Heart right ventricle (tissue), 16 donors: ENCODE results near the gene SPEG. TPM values are rescaled to one million over a fixed set of nuclear protein-coding genes. Genes with fewer than 3 reads are reported as not detected.

Experiments
- ATAC-seq, 8 donors: fragments of 200-7000 bp; cut with Tn5 transposase; one replicate each; pipeline ENCODE4 v1.9.1; 2020; ENCODE audit warnings: mild to moderate bottlenecking in 8 of 8, moderate library complexity in 8 of 8, moderate number of reproducible peaks in 1 of 8
- DNase-seq, 2 donors: peaks; one replicate each; pipeline ENCODE4 v3.0.0-alpha.2; 2020
- H3K27ac ChIP-seq, 10 donors: fragments of 200-600 bp; sonication (generic) in 2 of 10; one replicate each; pipeline versions ENCODE4 v1.5.0 to v1.8.0; 2020 to 2022; ENCODE audit warnings: mild to moderate bottlenecking in 3 of 10
- H3K27me3 ChIP-seq, 7 donors: fragments of 200-600 bp; one replicate each; pipeline ENCODE4 v1.8.0; 2021 to 2022; ENCODE audit warnings: mild to moderate bottlenecking in 2 of 7
- H3K36me3 ChIP-seq, 9 donors: fragments of 200-600 bp; sonication (generic) in 1 of 9; one replicate each; pipeline versions ENCODE4 v1.5.0 to v1.8.0; 2020 to 2022; ENCODE audit warnings: mild to moderate bottlenecking in 2 of 9
- H3K4me1 ChIP-seq, 9 donors: fragments of 200-600 bp; sonication (generic) in 1 of 9; one replicate each; pipeline versions ENCODE4 v1.5.0 to v1.8.0; 2020 to 2022; ENCODE audit warnings: mild to moderate bottlenecking in 4 of 9
- H3K4me3 ChIP-seq, 10 donors: fragments of 200-600 bp; sonication (generic) in 2 of 10; one replicate each; pipeline versions ENCODE4 v1.5.0 to v1.8.0; 2020 to 2022; ENCODE audit warnings: mild to moderate bottlenecking in 7 of 10, moderate library complexity in 2 of 10
- H3K9me3 ChIP-seq, 11 donors: fragments of 200-600 bp in 10 of 11; sonication (generic) in 2 of 11; one replicate each; pipeline versions ENCODE4 v1.5.0 to v1.8.0; 2013 to 2022; ENCODE audit warnings: mild to moderate bottlenecking in 2 of 11, control low read depth in 1 of 11, moderate library complexity in 1 of 11
- CTCF ChIP-seq, 9 donors: fragments of 200-600 bp; sonication (generic) in 2 of 9; IDR thresholded peaks; one replicate each; pipeline versions ENCODE4 v1.5.0 to v1.8.0; 2021 to 2022; ENCODE audit warnings: antibody characterized with exemption in 9 of 9, mild to moderate bottlenecking in 5 of 9, moderate library complexity in 1 of 9
- WGBS, 2 donors: extraction: QIAGEN DNeasy Blood & Tissue Kit; methylation state at CpG; one replicate each; pipeline ENCODE4 v1.1.7; 2013; ENCODE audit warnings: inconsistent platforms in 1 of 2; 5-methylcytosine and 5-hydroxymethylcytosine counted together
- intact Hi-C, 10 donors: fragments of 100-400 bp; cut with DNase I; formaldehyde crosslinking; loops; one replicate each; pipeline versions ENCODE4 v1.11.1 to v1.14.2; 2022
- polyA plus RNA-seq, 2 donors: library from polyadenylated mRNA; stranded (reverse); fragments of 200-250 nt; gene quantifications; one replicate each; pipeline ENCODE4 v1.2.3, GENCODE V29; 2013
- total RNA-seq, 10 donors: library from RNA; stranded (reverse); fragmentation: NEBNext Ultra II Directional in 3 of 10; extraction: Animal tissue kit (Norgen Biotek cat#: 25700) in 3 of 10; gene quantifications; one replicate each; pipeline versions ENCODE4 v1.2.1 to v1.2.4, GENCODE V29; 2021 to 2023
- donor health status: Arrhythmogenic right ventricular cardiomyopathy.
- donor health status: ischemic (EF 13 %, LVEDD 7.1; RV severe dilation, severe dysfunction).
- donor health status: healthy with polysubstance abuse.
- donor health status: DM: no; HTN: yes; CAD: no.
- donor health status: DM: no; HTN: no; CAD: no.
- donor health status: ischemic (EF 25% LVEDD 6.9; RV normal size, moderate dysfunction).
- donor health status: ischemic (EF 25% LVEDD 5.7; RV mildly dilated, moderate dysfunction).
- donor health status: healthy.
- donor health status: DM: yes; HTN: yes; CAD: no.
- donor health status: Ischemic cardiomyopathy.
- donor health status: ischemic (EF 35%, LVEDD 5.7; RV mildly dilated, moderate dysfunction).
- donor health status: nonischemic (EF 11% LVEDD 7.7; RV severe dilation, severe dysfunction).
- donor health status: DM: yes; HTN: yes; CAD: no.
- donor health status: PGD.
- donor health status: ischemic (EF 29% LVEDD 5.4; RV normal size, mild dysfunction).
- donor health status: nonischemic (EF 23%, LVEDD 6.1; RV moderate dilation, normal function).

The SPEG gene
- total and polyA plus RNA-seq, 12 donors, result 62.9 to 151 (median 120) TPM

DNA sequence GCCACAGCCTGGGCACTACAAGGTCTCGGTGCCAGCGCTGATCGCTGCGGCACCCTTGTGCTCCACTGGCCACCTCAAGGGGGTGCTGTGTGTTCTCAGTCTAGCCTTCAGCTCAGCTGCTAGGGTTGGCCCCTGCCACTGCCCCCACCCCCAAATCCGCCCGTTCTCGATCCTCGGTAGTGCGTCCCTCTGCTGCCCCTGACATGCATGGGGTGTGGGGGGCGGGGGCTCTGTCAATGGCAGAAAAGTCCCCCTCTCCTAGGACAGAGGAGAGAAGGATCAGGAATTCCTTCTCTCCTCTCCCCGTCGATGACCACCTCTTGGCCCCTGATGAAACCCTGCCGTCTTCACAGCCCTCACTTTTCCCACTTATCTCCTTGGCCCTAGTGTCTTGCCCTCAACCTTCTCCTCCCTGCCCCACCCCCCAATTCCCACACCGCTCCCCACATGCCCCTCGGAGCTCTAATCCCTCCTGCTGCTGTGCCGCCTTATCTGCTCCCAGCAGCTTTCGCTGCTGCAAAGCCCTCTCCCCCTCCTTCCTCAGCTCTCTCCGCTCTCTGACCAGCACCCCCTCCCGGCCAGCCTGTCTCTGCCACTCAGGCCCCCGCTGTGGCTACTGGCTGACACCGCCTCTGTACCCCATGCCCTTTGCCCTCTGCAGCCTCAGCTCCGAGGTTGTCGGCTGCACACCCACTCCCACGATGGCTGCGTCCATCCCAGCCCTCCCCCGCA is 75.3 kb downstream of the SPEG start:
- Histone ChIP-seq H3K27me3 (peaks cover 0 to 63% (median 48%) of the 10 kb centered on the region in 7 donors), H3K9me3 (no peaks in the 10 kb centered on the region), H3K4me1 (peaks cover 5 to 58% (median 30%) of the 10 kb centered on the region in 9 donors), H3K27ac (no peak overlapping the region), H3K36me3 (peaks cover 0 to 26% (median 16%) of the 10 kb centered on the region in 9 donors), H3K4me3 (peak overlapping the region in 7 of 10 donors; percentile 14 to 42 (median 32))
- peak; percentile 57 to 87 (median 74) for ATAC-seq
- WGBS, 2 donors, result 1 to 2% methylated on average over 26 of the region's 26 CpGs
- DNase-seq, result peak; percentile 45 to 49
- intact Hi-C loops, result no loop called here
- peak; percentile 28 to 73 (median 64) for TF ChIP-seq CTCF (IDR thresholded peaks at IDR 0.05)

- peaks cover 0 to 70% (median 54%) of the 10 kb centered on the region in 7 donors for H3K27me3 ChIP-seq
- intact Hi-C loops, result no loop called here
- DNase-seq (no peak), ATAC-seq (no peak)
- H3K36me3 ChIP-seq, result peaks cover 0 to 19% (median 11%) of the 10 kb centered on the region in 9 donors
- peaks cover 5 to 58% (median 30%) of the 10 kb centered on the region in 9 donors for H3K4me1 ChIP-seq
- H3K27ac ChIP-seq, result no peak overlapping the region
- WGBS, 2 donors, result 28 to 40% methylated on average over 22 of the region's 22 CpGs
- H3K4me3 ChIP-seq, result peak overlapping the region in 1 of 10 donors; percentile 32
- no peaks in the 10 kb centered on the region for H3K9me3 ChIP-seq
- no peak for TF ChIP-seq CTCF (IDR thresholded peaks at IDR 0.05)
Measured at GRCh38 chr2:219510512-219511135, 76.0 kb downstream of the SPEG start.

DNA sequence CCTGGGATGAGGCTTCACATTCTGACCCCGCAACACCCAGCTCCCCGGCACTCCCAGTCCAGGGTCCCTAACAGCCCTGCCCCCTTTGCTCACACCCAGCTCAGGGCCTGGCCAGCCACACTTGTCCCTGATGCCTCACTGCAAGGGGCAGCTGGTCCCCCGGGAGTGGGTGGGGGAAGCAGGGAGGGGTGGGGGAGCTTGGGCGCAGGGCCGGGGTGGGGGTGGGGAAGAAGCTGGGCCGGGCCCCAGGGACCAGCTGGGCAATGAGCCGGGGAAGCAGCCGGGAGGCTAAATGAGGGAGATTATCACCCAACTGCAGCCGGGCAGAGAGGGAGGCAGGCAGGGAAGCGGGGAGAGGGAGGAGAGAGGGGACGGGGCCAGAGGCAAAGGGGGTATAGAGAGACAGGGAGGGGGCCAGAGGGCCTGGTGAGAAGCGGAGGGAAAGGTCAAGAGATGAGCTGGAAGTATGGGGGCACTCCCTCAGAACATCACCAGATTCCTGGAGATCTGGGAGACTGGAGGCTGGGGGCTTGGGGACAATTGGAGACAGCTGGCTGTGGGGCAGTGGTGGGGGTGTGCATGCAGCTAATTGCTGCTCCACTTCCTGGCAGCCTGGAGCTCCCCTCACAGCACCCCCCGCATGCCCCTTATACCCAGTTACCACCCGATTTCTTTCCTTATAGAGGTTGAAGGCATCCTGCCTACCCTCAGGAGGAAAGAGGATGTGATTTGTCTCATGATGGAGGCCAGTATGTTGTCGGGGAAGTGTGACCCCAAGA is 77.1 kb downstream of the SPEG start:
- H3K4me1 ChIP-seq, result peaks cover 5 to 58% (median 30%) of the 10 kb centered on the region in 9 donors
- H3K27ac ChIP-seq, result no peak overlapping the region
- DNase-seq (no peak), ATAC-seq (no peak)
- intact Hi-C loops, result no loop called here
- peaks cover 0 to 8% (median 0%) of the 10 kb centered on the region in 9 donors for H3K36me3 ChIP-seq
- H3K9me3 ChIP-seq, result no peaks in the 10 kb centered on the region
- H3K4me3 ChIP-seq, result no peak overlapping the region
- 51 to 52% methylated on average over 15 of the region's 15 CpGs for WGBS, 2 donors
- H3K27me3 ChIP-seq, result peaks cover 0 to 80% (median 56%) of the 10 kb centered on the region in 7 donors
- no peak for TF ChIP-seq CTCF (IDR thresholded peaks at IDR 0.05)
